ENCODE data around the gene SMIM34.
"Not testable (repeated sequence)": the region's sequence is repeated elsewhere in the genome, so short reads cannot be mapped to it uniquely, and the experiment has no call there.

The SMIM34 gene

DNA sequence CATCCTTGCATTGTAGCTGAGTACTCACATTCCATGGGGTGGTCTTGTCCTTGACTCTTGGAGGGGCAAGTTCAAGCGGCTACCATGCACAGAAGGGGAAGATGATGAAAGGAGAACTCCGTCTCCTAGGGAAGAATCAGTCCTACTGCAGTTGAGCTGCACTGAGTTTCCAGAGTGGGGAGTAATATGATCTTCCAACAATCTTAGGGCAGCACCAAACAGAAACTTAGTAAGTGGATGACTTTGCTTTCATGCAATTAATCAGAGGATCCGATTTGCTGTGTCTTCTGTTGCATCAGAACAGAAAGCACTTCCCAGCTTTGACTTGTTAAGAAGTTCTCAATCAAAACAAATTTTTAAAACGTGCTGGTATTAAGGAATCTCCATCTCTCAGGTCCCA lies at the start of gene SMIM34:
TSS of gene SMIM34 (minus strand) at position 147 of the 400 bp plus-strand sequence. CDS start at position 35, 112 bp downstream.
- not testable (repeated sequence) for DNase-seq

GRCh38 chr21:34467333-34467732 lies 43.6 kb upstream of the SMIM34 start:
- not testable (repeated sequence) for DNase-seq

DNA sequence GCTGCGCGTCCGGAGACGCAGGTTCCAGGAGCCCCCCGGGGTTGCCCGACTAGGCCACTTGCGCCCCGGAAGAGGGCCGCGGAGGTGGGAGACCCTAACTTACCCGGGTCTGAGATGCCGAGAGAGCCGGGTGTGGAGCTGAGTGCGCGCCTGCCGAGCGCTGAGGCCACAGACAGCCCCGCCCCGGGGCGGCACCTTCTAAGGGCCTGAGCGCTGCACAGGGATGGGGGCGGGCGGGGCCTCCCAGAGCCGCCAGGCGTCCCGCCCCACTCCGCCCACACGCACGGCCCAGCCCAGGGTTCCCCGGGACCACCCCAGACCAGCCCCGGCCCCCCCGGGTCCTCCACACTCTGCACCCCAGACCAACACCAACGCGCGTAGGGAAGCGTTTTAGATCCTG lies 35.7 kb upstream of the SMIM34 start:
- not testable (repeated sequence) for DNase-seq

- not testable (repeated sequence) for DNase-seq
Observed at GRCh38 chr21:34458266-34458665, 34.5 kb upstream of the SMIM34 start.

GRCh38 chr21:34456180-34456579 lies 32.4 kb upstream of the SMIM34 start:
- not testable (repeated sequence) for DNase-seq

DNA sequence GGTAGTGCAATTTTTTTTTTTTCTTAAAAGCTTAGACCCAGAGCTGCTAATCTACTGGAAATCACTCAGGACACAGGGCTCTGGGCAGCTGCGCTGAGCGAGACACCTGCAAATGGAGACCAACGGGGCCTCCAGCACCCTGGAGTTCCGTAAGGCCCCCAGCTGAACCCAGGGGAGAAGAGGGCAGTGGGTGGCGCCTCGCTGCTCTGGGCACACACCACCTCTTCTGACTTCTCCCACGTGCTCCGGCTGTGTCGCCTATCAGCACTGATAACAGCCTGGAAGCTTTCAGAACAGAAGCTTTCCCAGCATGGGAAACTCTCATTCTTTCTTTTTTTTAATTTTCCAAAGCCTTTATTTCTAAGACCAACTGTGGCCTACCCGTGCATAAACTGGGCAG lies 31.9 kb upstream of the SMIM34 start:
- not testable (repeated sequence) for DNase-seq

DNA sequence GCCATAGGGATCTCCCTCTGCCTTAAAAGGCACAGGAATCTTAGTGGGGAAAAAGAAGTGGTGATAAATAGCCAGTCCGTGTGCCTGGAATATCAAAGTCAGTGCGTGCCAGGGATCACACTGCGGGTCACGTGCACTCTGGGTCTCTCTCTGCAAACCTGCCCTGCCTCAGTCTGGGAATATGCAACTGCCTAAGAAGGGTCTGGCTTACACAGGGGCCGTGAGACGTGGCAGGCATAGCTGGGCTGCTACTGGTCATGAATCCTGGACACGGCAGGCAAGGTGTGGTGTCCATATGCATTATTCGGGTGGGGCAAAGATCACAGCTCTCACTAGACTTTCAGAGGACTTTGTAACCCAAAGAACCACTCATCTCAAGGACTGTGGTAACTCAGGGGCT lies 23.3 kb upstream of the SMIM34 start:
- not testable (repeated sequence) for DNase-seq

- DNase-seq, result not testable (repeated sequence)
Observed at GRCh38 chr21:34443486-34443885, 19.7 kb upstream of the SMIM34 start.

DNA sequence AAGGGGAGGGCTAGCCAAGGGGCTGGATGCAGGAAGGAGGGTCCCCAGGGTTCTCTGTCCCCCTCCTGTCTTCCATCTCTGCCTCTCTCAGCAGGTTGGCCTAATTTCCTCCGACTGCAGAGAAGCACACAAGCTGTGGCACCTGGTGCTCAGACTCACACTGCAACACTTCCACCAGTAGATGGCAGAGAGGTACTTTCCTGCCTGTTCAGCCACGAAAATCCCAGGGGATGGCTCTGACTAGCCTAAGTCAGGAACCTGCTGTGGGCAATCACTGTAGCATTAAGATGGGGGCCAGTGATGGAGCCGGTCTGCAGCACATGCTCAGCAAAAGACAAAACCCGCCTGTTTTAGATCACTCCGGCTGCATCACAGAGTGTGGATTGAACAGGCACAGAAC lies 6.0 kb upstream of the SMIM34 start:
- not testable (repeated sequence) for DNase-seq

DNA sequence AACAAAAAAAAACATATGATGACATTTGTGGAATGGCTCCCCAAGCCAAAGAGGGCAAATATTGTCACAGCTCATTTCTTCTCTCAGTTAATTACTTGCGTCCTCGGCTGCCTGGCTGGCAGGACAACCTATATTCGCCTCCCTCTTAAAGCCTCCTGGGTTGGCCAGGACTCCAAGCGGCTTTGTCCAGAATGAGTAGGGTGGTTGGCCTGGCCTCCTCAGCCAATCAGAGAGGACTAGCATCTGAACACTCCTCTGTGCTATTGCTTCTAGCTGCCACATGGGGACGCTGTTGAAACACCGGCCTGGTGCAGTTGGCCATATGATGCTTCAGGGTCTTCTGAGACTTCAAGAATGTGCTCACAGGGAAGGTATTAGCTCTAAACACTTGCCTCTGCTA lies 4.7 kb upstream of the SMIM34 start:
- DNase-seq, result not testable (repeated sequence)

DNA sequence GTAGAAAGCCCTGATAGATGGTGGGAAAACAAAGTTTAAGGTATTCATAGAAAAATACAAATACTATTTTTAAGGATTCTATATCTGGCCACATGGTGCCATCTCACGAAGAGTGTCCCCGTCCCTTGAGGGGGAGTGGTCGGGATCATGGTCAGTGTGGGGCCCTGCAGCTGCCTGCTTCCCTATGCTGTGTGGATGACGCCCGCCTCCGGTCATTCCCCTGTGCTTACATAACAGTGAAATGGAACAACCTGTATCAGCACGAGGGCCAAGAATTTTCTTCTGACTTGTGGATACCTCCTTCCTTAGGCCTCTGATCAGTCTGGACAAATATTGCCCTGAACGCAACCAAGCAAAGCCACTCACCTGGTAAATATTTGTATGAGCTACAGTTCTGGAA lies 3.6 kb upstream of the SMIM34 start:
- not testable (repeated sequence) for DNase-seq

- not testable (repeated sequence) for DNase-seq
Observed at GRCh38 chr21:34417448-34418077, 6.2 kb downstream of the SMIM34 start.

GRCh38 chr21:34407294-34407693 lies 16.5 kb downstream of the SMIM34 start:
- not testable (repeated sequence) for DNase-seq

GRCh38 chr21:34406676-34407075 lies 17.1 kb downstream of the SMIM34 start:
- DNase-seq, result not testable (repeated sequence)

- DNase-seq, result not testable (repeated sequence)
Observed at GRCh38 chr21:34406102-34406501, 17.6 kb downstream of the SMIM34 start.

DNA sequence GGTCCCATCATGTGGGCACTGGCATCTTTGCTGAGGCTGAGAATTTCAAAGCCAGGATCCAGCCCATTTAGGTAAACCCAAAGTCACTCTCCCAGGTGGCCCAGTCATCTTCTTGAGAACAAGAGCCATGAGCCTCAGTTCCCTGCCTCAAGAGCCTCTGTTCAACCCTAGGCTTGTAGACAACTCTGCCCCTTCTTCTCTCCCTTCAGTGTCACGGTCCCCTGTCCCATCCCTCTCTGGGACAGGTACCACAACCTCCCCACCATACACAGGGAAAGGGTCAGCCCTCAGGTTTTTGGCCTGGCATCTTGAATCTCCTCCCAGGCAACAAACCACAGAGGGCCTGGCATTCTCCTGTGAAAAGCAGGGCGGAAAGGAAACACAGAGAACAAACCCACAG lies 18.1 kb downstream of the SMIM34 start:
- not testable (repeated sequence) for DNase-seq

- not testable (repeated sequence) for DNase-seq
Observed at GRCh38 chr21:34404742-34405141, 19.0 kb downstream of the SMIM34 start.

DNA sequence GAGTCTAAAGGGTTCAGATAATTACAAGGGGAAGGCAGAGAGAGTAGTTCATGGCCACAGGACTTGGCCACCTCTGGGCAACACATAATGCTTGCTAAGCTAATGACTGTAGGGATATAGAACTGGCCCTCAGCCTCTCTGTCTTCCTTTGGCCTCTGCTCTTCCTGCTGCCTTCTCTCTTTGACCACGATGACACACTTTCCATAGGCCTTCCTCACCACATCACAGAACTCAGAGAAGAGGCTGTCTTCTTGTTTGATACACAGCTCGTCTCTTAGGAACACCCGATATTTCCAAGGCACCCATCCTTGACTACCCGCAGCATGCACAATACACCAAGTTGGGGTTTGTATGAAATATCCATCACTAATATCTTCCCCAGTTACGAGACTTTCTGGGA lies 23.2 kb downstream of the SMIM34 start:
- DNase-seq, result not testable (repeated sequence)

- DNase-seq, result not testable (repeated sequence)
Observed at GRCh38 chr21:34383724-34384415, 39.9 kb downstream of the SMIM34 start.

- not testable (repeated sequence) for DNase-seq
Observed at GRCh38 chr21:34383138-34383537, 40.6 kb downstream of the SMIM34 start.

- DNase-seq, result not testable (repeated sequence)
Observed at GRCh38 chr21:34375619-34375972, 48.2 kb downstream of the SMIM34 start.

DNA sequence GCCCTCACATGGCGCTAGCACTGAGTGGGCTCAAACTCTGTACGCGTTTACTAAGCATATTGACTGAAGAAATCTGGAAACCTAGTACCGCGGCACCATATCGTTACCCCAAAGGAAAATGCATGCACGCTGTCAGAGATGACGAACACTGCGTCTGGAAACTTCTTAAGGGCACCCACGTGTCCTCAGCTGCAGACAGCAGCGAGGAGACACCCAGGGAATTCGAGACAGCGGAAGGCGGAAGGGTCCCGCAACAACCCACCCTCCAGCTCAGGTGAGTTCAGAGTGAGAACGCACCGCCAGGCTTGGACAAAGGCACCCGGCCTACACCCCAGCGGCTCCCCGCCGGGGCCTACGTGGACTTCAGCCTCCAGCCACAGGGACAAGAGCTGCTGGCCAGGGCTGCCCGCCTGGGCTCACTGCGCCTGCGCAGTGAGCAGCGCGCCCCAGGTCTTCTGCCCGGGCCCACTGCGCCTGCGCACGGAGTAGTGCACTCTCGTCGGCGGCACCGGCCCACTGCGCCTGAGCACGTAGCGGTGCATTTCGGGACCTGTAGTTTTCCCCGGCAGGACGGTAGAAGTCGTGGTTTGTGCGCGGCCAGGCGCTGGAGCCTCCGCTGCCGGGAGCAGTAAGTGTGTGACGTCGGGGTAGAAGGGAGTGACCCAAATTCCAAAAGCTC lies 48.7 kb downstream of the SMIM34 start, which contains the start of gene SMIM11:
TSS of gene SMIM11 (plus strand) at position 568 of the 679 bp plus-strand sequence. CDS start 3,998 bp downstream, outside the sequence.
- not testable (repeated sequence) for DNase-seq

- not testable (repeated sequence) for DNase-seq
Observed at GRCh38 chr21:34374462-34374861, 49.3 kb downstream of the SMIM34 start.

GRCh38 chr21:34372321-34372720 lies 51.4 kb downstream of the SMIM34 start:
- DNase-seq, result no peak

All from stimulated activated CD4-positive, alpha-beta T cell treated with anti-CD3 and anti-CD28 coated beads, Interleukin-2, amount 100 ng/mL, for 24 hours (primary cell).